Stimulated activated CD4-positive, alpha-beta T cell treated with anti-CD3 and anti-CD28 coated beads, Interleukin-1b, Interleukin-23, amount 100 ng/mL, for 48 hours (primary cell): ENCODE data around the gene DHX35.

Experiments
- DNase-seq: peaks from one replicate; pipeline ENCODE4 v3.0.0-alpha.2; 2020

The DHX35 gene

GRCh38 chr20:39036011-39036410 is 73.9 kb downstream of the DHX35 start:
- DNase-seq, result no peak

- DNase-seq, result no peak
Measured at GRCh38 chr20:39036851-39037250, 74.7 kb downstream of the DHX35 start.

- no peak for DNase-seq
Measured at GRCh38 chr20:39038047-39038446, 75.9 kb downstream of the DHX35 start.

- no peak for DNase-seq
Measured at GRCh38 chr20:39038495-39038894, 76.4 kb downstream of the DHX35 start.

- no peak for DNase-seq
Measured at GRCh38 chr20:39039261-39039660, 77.1 kb downstream of the DHX35 start.

- DNase-seq, result no peak
Measured at GRCh38 chr20:39040116-39040515, 78.0 kb downstream of the DHX35 start.

GRCh38 chr20:39041067-39041466 is 78.9 kb downstream of the DHX35 start:
- no peak for DNase-seq

GRCh38 chr20:39042279-39043150 is 80.4 kb downstream of the DHX35 start:
- DNase-seq, result no peak

- DNase-seq, result no peak
Measured at GRCh38 chr20:39044501-39044900, 82.4 kb downstream of the DHX35 start.

GRCh38 chr20:39045676-39046075 is 83.5 kb downstream of the DHX35 start:
- DNase-seq, result no peak

GRCh38 chr20:39047417-39047985 is 85.4 kb downstream of the DHX35 start:
- DNase-seq, result no peak

- DNase-seq, result peak; percentile 67
Measured at GRCh38 chr20:39048000-39048696, 86.0 kb downstream of the DHX35 start.

- DNase-seq, result no peak
Measured at GRCh38 chr20:39049148-39049547, 87.0 kb downstream of the DHX35 start.

- peak; percentile 69 for DNase-seq
Measured at GRCh38 chr20:39049684-39050554, 87.8 kb downstream of the DHX35 start.

- no peak for DNase-seq
Measured at GRCh38 chr20:39050555-39050902, 88.4 kb downstream of the DHX35 start.

GRCh38 chr20:39052676-39053075 is 90.5 kb downstream of the DHX35 start:
- no peak for DNase-seq

GRCh38 chr20:39057143-39057542 is 95.0 kb downstream of the DHX35 start:
- DNase-seq, result no peak

- DNase-seq, result no peak
Measured at GRCh38 chr20:39057911-39058310, 95.8 kb downstream of the DHX35 start.

GRCh38 chr20:39059036-39059435 is 96.9 kb downstream of the DHX35 start:
- no peak for DNase-seq

GRCh38 chr20:39066471-39067242 is 104.5 kb downstream of the DHX35 start:
- no peak for DNase-seq

- no peak for DNase-seq
Measured at GRCh38 chr20:39067526-39068216, 105.5 kb downstream of the DHX35 start.

- DNase-seq, result no peak
Measured at GRCh38 chr20:39069976-39070375, 107.8 kb downstream of the DHX35 start.
